Measurements from ENCODE around the gene IFT81. TPM values are rescaled to one million over a fixed set of nuclear protein-coding genes. Genes with fewer than 3 reads are reported as not detected.

The IFT81 gene
- polyA plus RNA-seq, 1 experiment, result 22.1 TPM

DNA sequence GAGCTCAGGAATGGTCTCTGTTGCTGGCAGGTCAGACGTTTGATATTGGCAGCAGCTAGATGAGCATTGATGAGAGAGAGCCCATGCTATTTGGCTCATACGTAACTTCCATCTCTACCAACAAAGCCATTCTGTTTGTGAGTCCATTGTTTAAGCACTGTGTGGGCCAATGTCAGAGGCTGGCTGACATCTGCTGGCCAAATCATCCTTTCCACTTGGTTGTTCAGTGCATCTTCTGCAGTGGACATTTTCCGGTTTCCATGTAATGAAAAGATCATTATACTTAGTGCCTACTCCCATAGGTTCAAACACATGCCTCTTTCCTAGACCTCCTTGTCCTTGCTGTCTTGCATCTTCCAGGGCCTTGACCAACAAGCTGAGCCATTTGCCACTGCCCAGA is 59.2 kb downstream of the IFT81 start:
- Histone ChIP-seq H3K9me3 (ENCODE audit: control insufficient read depth, insufficient read depth, low read length) (peaks cover 16% of the 10 kb centered on the region), H3K27ac (ENCODE audit: low read depth, low read length) (no peak overlapping the region), H3K27me3 (ENCODE audit: control insufficient read depth, insufficient read depth, low read length) (no peaks in the 10 kb centered on the region), H3K4me3 (ENCODE audit: low read depth, low read length) (no peak overlapping the region)
- DNase-seq (ENCODE audit: low read depth, low spot score), result no peak
- TF ChIP-seq, protein P1, sequence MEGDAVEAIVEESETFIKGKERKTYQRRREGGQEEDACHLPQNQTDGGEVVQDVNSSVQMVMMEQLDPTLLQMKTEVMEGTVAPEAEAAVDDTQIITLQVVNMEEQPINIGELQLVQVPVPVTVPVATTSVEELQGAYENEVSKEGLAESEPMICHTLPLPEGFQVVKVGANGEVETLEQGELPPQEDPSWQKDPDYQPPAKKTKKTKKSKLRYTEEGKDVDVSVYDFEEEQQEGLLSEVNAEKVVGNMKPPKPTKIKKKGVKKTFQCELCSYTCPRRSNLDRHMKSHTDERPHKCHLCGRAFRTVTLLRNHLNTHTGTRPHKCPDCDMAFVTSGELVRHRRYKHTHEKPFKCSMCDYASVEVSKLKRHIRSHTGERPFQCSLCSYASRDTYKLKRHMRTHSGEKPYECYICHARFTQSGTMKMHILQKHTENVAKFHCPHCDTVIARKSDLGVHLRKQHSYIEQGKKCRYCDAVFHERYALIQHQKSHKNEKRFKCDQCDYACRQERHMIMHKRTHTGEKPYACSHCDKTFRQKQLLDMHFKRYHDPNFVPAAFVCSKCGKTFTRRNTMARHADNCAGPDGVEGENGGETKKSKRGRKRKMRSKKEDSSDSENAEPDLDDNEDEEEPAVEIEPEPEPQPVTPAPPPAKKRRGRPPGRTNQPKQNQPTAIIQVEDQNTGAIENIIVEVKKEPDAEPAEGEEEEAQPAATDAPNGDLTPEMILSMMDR (IDR thresholded peaks at IDR 0.05; ENCODE audit: low read depth, low read length), result no peak
- POLR2A ChIA-PET, result no interaction called here
- CTCF ChIA-PET, result no interaction called here

DNA sequence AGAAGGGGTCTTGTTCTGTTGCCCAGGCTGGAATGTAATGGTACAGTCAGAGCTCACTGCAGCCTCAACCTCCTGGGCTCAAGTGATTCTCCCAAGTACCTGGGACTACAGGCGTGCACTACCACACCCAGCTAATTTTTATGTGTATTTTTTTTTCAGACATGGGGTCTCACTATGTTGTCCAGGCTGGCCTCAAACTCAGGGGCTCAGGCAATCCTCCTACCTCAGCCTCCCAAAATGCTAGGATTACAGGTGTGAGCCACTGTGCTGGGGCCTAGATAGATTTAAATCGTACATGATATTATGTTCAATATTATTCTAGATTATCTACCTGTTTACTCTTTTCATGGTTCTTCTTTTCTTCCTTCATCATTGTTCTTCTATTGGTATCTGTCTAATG is 61.5 kb downstream of the IFT81 start:
- H3K9me3 ChIP-seq (ENCODE audit: control insufficient read depth, insufficient read depth, low read length), result peaks cover 16% of the 10 kb centered on the region
- CTCF ChIA-PET, result no interaction called here
- POLR2A ChIA-PET, result no interaction called here

DNA sequence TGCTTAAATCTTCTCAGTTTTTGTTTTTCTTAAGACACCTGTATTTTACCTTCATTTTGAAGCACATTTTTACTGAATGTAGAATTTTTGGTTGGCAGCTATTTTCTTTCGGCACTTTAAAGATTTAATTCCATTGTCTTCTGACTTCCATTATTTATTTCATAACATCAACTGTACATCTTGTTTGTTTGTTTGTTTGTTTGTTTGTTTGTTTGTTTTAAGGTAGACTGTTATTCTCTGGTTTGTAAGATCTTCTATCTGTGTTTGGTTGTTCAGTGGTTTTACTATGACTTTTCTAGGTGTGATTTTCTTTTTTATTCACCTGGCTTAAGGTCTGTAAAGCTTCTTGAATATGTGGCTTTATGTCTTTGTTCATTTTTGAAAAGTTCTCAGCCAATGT is 61.9 kb downstream of the IFT81 start:
- ChIA-PET POLR2A (no interaction called here), CTCF (no interaction called here)
- Histone ChIP-seq H3K27ac (ENCODE audit: low read depth, low read length) (no peak overlapping the region), H3K27me3 (ENCODE audit: control insufficient read depth, insufficient read depth, low read length) (no peaks in the 10 kb centered on the region), H3K4me3 (ENCODE audit: low read depth, low read length) (no peak overlapping the region), H3K9me3 (ENCODE audit: control insufficient read depth, insufficient read depth, low read length) (peaks cover 16% of the 10 kb centered on the region)
- TF ChIP-seq, protein P1 (IDR thresholded peaks at IDR 0.05; ENCODE audit: low read depth, low read length), result no peak
- no peak for DNase-seq (ENCODE audit: low read depth, low spot score)

More for the DNA sequence above, 61.5 kb downstream of the IFT81 start:
- H3K27me3 ChIP-seq (ENCODE audit: control insufficient read depth, insufficient read depth, low read length), result no peaks in the 10 kb centered on the region
- no peak overlapping the region for H3K27ac ChIP-seq (ENCODE audit: low read depth, low read length)
- TF ChIP-seq, protein P1 (IDR thresholded peaks at IDR 0.05; ENCODE audit: low read depth, low read length), result no peak
- H3K4me3 ChIP-seq (ENCODE audit: low read depth, low read length), result no peak overlapping the region
- DNase-seq (ENCODE audit: low read depth, low spot score), result no peak

DNA sequence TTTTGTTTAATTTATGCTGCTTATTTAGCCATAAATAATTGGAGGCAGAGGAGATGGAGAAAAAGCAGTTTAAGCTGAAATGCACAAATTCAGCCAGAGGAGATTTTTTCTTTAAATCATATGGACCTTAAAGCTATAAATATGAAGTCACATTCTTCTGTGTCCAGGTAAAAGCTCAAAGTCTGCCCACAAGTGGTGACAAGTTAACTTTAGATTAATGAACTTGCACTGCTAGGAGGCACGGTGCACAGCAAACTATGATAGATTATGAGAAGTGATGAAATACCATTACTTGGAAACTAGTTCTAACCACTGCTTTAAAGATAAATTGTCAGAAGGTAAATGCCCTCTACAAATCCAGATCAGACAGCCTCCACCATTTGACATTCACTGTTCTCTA is 69.0 kb downstream of the IFT81 start:
- TF ChIP-seq, protein P1 (IDR thresholded peaks at IDR 0.05; ENCODE audit: low read depth, low read length), result no peak
- no peak for DNase-seq (ENCODE audit: low read depth, low spot score)
- Histone ChIP-seq H3K27me3 (ENCODE audit: control insufficient read depth, insufficient read depth, low read length) (no peaks in the 10 kb centered on the region), H3K9me3 (ENCODE audit: control insufficient read depth, insufficient read depth, low read length) (no peaks in the 10 kb centered on the region), H3K27ac (ENCODE audit: low read depth, low read length) (no peak overlapping the region), H3K4me3 (ENCODE audit: low read depth, low read length) (no peak overlapping the region)
- POLR2A ChIA-PET, result no interaction called here
- CTCF ChIA-PET, result no interaction called here

DNA sequence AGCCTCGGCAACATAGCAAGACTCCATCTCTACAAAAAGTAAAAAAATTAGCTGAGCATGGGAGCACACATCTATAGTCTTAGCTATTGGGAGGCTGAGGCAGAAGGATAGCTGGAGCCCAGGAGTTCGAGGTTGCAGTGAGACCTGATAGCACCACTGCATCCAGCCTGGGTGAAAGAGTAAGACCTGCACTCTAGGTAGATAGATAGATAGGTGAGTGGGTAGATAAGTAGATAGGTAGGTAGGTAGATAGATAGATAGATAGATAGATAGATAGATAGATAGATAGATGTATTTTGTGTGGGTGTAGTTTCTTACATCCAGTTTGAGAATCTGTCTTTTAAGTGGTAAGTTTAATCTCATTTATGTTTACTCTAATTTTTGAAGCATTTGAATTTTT is 72.8 kb downstream of the IFT81 start:
- Histone ChIP-seq H3K9me3 (ENCODE audit: control insufficient read depth, insufficient read depth, low read length) (no peaks in the 10 kb centered on the region), H3K4me3 (ENCODE audit: low read depth, low read length) (no peak overlapping the region), H3K27ac (ENCODE audit: low read depth, low read length) (no peak overlapping the region), H3K27me3 (ENCODE audit: control insufficient read depth, insufficient read depth, low read length) (no peaks in the 10 kb centered on the region)
- ChIA-PET CTCF (no interaction called here), POLR2A (no interaction called here)
- TF ChIP-seq, protein P1 (IDR thresholded peaks at IDR 0.05; ENCODE audit: low read depth, low read length), result no peak
- DNase-seq (ENCODE audit: low read depth, low spot score), result no peak
